Measurements from ENCODE around the gene SMC6.

The SMC6 gene

GRCh38 chr2:17753803-17754663 is at the start of gene SMC6, which contains the start of gene GEN1:
Gene SMC6 (minus strand): TSS chr2:17753810. CDS start chr2:17745946, 7,864 bp downstream.
Gene GEN1 (plus strand): TSS chr2:17754138. CDS start chr2:17759944, 5,806 bp downstream.
- DNase-seq: peak; percentile 91

- no peak for DNase-seq
Measured at GRCh38 chr2:17800693-17801458, 47.3 kb upstream of the SMC6 start.

GRCh38 chr2:17800219-17800618 is 46.6 kb upstream of the SMC6 start:
- no peak for DNase-seq

GRCh38 chr2:17799301-17800120 is 45.9 kb upstream of the SMC6 start:
- DNase-seq: no peak

DNA sequence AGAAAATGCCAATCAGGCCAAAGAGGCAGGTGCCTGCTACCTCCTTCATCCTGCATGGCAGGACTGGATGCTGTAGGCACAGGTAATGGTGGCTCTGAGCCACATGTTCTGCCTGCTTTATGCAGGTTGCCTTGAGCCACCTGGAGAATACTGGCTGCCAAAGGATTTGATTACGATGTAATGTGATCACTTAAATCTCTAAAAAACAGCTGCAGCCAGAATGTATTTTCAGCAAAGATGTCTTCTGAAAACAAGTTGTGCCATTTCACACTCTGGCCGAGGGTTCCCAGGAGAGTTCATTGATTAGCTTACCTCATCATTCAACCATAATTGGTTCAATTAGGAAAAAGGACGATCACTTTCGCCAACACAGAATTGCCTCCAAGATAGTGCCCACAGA is 44.7 kb upstream of the SMC6 start:
- no peak for DNase-seq

GRCh38 chr2:17795309-17795708 is 41.7 kb upstream of the SMC6 start:
- no peak for DNase-seq

DNA sequence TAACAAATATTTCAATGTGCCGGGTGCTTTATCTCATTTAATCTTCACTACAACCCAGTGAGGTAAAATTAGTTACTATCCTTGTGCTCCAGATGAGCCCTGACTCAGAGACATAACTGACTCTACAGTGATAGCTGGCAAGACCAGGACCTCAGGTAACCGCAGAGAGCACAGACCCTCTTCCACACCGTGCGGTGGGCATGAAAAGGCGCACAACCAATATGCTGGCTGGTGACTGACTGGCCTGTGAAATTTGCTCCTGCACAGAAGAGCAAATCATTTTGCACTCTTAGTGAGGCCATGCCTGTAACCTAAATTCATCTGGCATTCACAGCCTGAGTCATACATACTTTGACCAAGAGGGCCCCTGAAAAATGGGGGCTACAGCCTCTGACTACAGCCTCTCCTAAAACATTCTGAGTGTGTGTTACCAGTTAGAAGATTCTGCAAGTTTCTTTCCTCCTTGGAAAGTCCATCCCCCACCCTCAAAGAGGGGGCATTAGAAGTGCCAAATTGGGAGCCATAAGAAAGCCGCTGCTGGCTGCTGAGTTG is 40.3 kb upstream of the SMC6 start:
- DNase-seq: no peak

GRCh38 chr2:17793296-17793695 is 39.7 kb upstream of the SMC6 start:
- DNase-seq: no peak

- peak; percentile 21 for DNase-seq
Measured at GRCh38 chr2:17792515-17792914, 38.9 kb upstream of the SMC6 start.

GRCh38 chr2:17791817-17792130 is 38.2 kb upstream of the SMC6 start:
- no peak for DNase-seq

- no peak for DNase-seq
Measured at GRCh38 chr2:17791121-17791816, 37.7 kb upstream of the SMC6 start.

DNA sequence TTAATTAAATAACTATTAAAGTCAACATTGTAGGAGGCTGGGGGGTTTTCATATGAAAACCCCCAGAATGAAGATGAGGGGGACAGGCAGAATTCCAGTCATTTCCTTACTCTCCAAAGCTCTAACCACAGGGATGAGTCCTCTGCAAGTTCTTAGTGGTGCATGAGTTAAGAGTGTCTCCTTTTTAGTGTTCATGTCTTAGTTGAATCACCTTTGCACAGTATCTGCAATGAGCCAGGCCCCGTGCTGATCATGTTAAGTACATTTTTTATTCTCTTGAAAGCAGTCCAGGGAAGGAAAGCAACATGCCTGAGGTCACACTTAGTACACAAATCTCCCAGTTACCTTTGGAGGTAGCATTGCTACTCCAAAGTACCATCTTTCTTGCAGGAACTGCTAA is 36.9 kb upstream of the SMC6 start:
- DNase-seq: no peak

DNA sequence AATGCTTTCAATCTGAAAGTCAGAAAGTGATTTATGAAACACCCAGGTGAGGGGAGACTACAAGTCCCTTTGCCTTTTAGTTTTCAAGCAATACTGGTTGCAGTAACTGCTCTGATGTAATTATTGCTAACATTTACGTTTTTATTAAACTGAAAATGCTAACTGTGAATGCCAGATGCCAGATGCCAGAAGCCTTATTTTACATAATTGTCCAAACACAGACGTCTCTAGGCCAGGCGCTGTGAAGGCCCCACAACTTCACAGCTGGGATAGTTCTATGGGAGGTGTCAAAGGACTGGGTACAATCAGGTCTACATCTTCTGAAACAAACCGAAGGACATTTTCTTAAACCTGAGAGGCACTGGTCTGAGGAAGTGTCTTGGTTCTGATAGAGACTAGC is 35.2 kb upstream of the SMC6 start:
- no peak for DNase-seq

DNA sequence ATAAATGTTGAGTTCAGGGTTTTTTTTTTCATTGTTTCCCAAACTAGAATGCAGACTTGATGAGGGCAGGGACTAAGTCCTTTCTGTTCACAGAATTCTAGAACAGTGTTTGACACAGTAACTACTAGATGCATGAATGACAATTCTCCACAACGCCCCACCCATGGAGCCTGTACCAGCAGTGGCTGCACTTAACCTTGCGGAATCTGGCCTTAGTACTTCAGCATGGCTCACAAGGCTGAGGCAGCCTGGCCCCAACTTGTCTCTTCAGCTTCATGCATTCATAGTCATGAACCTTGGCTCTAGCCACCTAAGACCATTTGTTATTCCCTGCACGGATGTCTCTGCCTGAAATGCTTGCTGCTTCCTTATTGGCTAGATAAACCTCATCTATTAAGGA is 33.1 kb upstream of the SMC6 start:
- no peak for DNase-seq

- DNase-seq: no peak
Measured at GRCh38 chr2:17781482-17781881, 27.9 kb upstream of the SMC6 start.

GRCh38 chr2:17780546-17780945 is 26.9 kb upstream of the SMC6 start:
- no peak for DNase-seq

DNA sequence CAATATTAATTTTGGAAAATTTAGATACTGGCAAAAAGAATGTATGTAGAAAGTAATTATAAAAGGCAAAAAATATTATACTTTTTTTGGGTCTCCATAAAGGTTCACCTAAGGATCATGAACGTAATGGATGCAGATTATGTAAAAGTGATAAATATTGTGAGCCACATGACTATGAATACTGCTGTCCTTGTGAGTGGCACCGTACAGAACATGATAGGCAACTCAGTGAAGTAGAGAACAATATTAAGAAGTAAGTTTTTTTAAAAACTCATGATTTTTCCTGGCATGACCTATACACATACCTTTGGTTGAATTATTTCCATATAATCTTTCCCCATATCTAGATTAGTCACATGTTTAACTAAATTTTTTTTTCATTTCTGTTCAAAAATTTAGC is 18.9 kb upstream of the SMC6 start:
- DNase-seq: no peak

GRCh38 chr2:17771956-17772355 is 18.3 kb upstream of the SMC6 start:
- DNase-seq: no peak

- no peak for DNase-seq
Measured at GRCh38 chr2:17768894-17769293, 15.3 kb upstream of the SMC6 start.

DNA sequence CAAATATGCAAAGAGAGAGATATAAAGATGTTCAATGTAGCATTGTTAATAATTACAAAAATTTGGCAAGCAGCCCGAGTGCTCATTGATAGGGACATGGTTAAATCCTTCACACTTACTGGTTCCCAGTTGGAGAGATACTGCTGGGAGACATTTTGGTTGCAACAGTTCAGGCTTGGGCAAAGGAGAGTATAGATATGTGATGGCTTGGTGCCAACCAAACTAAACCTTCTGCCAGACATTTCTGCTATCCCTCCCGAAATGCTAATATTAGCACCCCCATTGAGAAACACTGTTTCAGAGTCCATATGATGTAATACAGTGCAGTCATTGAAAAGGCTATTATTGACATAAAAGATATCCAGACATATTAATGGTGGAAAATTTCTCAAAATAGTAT is 11.8 kb upstream of the SMC6 start:
- DNase-seq: no peak

DNA sequence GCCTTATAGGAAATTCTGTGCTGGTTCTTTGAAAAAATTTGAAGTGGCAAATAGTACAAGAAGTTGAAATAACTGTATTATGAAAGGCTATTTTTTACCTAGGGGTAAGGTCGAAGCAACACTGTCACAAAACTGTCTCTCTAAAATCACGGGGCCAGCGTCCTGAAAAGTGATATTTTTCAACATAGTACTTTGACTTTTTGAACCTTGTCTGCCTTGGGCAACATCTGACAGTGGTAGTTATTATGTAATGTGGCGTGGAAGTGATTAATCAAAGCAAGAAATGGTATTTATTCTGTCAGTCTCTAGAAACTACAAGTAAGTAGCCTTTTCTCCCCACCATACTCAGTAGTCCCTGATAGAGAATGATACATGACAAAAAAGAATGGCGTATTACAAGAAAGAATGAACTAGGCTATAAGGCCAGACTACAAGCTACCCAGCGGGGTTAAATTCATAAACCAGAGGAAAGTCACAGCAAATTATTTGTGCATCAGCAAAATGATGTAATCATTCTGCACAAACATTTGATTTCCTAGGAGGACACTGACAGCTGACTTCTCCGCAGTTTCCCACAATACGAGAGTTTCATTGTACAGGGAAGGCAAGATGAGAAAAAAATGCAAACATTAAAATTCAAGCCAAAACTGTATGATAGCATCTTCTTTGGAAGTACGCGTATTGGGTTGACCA is 10.2 kb upstream of the SMC6 start:
- peak; percentile 63 for DNase-seq

DNA sequence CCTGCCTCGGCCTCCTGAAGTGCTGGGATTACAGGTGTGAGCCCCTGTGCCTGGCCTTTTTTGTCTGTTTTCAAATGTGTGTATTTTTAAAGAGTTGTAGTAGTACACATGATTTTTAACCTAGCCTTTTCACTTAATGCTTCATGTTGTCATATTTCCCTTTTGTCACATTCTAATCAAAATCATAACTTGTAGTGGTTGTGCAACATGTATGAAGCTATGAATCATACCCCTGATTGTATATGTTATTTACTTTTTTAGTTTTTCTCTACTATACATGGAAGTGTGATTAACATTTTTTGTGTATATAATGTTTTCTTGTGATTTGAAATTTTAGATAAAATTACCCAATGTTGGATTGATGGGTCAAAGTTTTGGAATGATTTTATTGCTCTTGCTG is 8.8 kb upstream of the SMC6 start:
- DNase-seq: peak; percentile 53
